ENCODE results near the gene EPHX1. TPM values are rescaled to one million over a fixed set of nuclear protein-coding genes. Genes with fewer than 3 reads are reported as not detected.
A peak's percentile ranks its signal among the peaks of the same experiment; 100 is the strongest.

The EPHX1 gene
- total RNA-seq, 2 donors from 2014 or later, result 57.7 to 66.0 TPM

GRCh38 chr1:225825607-225826007 lies 15.7 kb downstream of the EPHX1 start:
- TF ChIP-seq CTCF (IDR thresholded peaks at IDR 0.05), result no peak
- Histone ChIP-seq H3K9me3 (no peaks in the 10 kb centered on the region), H3K4me3 (no peak overlapping the region), H3K36me3 (peaks cover 2% of the 10 kb centered on the region), H3K4me1 (peaks cover 0 to 34% of the 10 kb centered on the region in 2 donors), H3K27ac (peak overlapping the region in 1 of 2 donors; percentile 6), H3K27me3 (no peaks in the 10 kb centered on the region)
- no peak for DNase-seq (ENCODE audit: low spot score)

- H3K9me3 ChIP-seq, result no peaks in the 10 kb centered on the region
- H3K4me1 ChIP-seq, result peaks cover 0 to 34% of the 10 kb centered on the region in 2 donors
- H3K27me3 ChIP-seq, result no peaks in the 10 kb centered on the region
- no peak for TF ChIP-seq CTCF (IDR thresholded peaks at IDR 0.05)
- H3K27ac ChIP-seq, result no peak overlapping the region
- no peak for DNase-seq (ENCODE audit: low spot score)
- H3K4me3 ChIP-seq, result no peak overlapping the region
- H3K36me3 ChIP-seq, result peaks cover 14% of the 10 kb centered on the region
Measured at GRCh38 chr1:225827076-225827475, 17.2 kb downstream of the EPHX1 start.

- TF ChIP-seq CTCF (IDR thresholded peaks at IDR 0.05), result no peak
- no peak overlapping the region for H3K4me3 ChIP-seq
- H3K4me1 ChIP-seq, result peaks cover 0 to 31% of the 10 kb centered on the region in 2 donors
- H3K36me3 ChIP-seq, result peaks cover 27% of the 10 kb centered on the region
- H3K9me3 ChIP-seq, result no peaks in the 10 kb centered on the region
- H3K27ac ChIP-seq, result no peak overlapping the region
- DNase-seq (ENCODE audit: low spot score), result no peak
- H3K27me3 ChIP-seq, result no peaks in the 10 kb centered on the region
Measured at GRCh38 chr1:225828706-225829345, 18.9 kb downstream of the EPHX1 start.

GRCh38 chr1:225830841-225831240 lies 20.9 kb downstream of the EPHX1 start:
- H3K9me3 ChIP-seq, result no peaks in the 10 kb centered on the region
- H3K36me3 ChIP-seq, result peaks cover 27% of the 10 kb centered on the region
- no peaks in the 10 kb centered on the region for H3K27me3 ChIP-seq
- H3K4me3 ChIP-seq, result no peak overlapping the region
- no peak for TF ChIP-seq CTCF (IDR thresholded peaks at IDR 0.05)
- peaks cover 0 to 31% of the 10 kb centered on the region in 2 donors for H3K4me1 ChIP-seq
- H3K27ac ChIP-seq, result no peak overlapping the region
- no peak for DNase-seq (ENCODE audit: low spot score)

GRCh38 chr1:225834417-225835329 lies 24.7 kb downstream of the EPHX1 start:
- DNase-seq (ENCODE audit: low spot score), result peak; percentile 86

More at GRCh38 chr1:225834417-225835329, 24.7 kb downstream of the EPHX1 start:
- Histone ChIP-seq H3K36me3 (peaks cover 40% of the 10 kb centered on the region), H3K27me3 (no peaks in the 10 kb centered on the region), H3K27ac (peak overlapping the region; percentile 39), H3K4me3 (no peak overlapping the region), H3K4me1 (peaks cover 0 to 26% of the 10 kb centered on the region in 2 donors), H3K9me3 (no peaks in the 10 kb centered on the region)
- no peak for TF ChIP-seq CTCF (IDR thresholded peaks at IDR 0.05)
